CD14-positive monocyte (primary cell): ENCODE measurements around the gene ACSS1. TPM values are rescaled to one million over a fixed set of nuclear protein-coding genes. Genes with fewer than 3 reads are reported as not detected.

Experiments used
- DNase-seq, 3 donors: peaks; one replicate each; pipeline ENCODE4 v3.0.0-alpha.2; 2011 to 2022
- H2AFZ ChIP-seq: 2 replicates; pipeline ENCODE4 v1.6.0; 2012; ENCODE audit warnings: mild to moderate bottlenecking, low read depth, low read length, inconsistent platforms; ENCODE audit not compliant: insufficient read depth, poor library complexity, severe bottlenecking
- H3K27ac ChIP-seq, 2 donors: 1 replicate in 1 of 2; 2 replicates in 1 of 2; pipeline ENCODE4 v1.5.1; 2012 to 2013; ENCODE audit warnings: low read length in 2 of 2, control low read depth in 1 of 2, inconsistent platforms in 1 of 2, low read depth in 1 of 2, mild to moderate bottlenecking in 1 of 2
- H3K27me3 ChIP-seq, 2 donors: one replicate each; pipeline versions ENCODE4 v1.6.0 to v1.6.1; 2011 to 2013; ENCODE audit warnings: low read length in 2 of 2; ENCODE audit not compliant: control insufficient read depth in 2 of 2, insufficient read depth in 2 of 2
- H3K36me3 ChIP-seq, 2 donors: replicated peaks in 1 of 2; 1 replicate in 1 of 2; 2 replicates in 1 of 2; pipeline versions ENCODE4 v1.5.1 to v1.6.1; 2012 to 2013; ENCODE audit warnings: low read length in 2 of 2, control low read depth in 1 of 2, inconsistent platforms in 1 of 2, mild to moderate bottlenecking in 1 of 2; ENCODE audit not compliant: insufficient read depth in 2 of 2, control insufficient read depth in 1 of 2
- H3K4me1 ChIP-seq, 2 donors: 1 replicate in 1 of 2; 2 replicates in 1 of 2; pipeline versions ENCODE4 v1.5.1 to v1.6.1; 2012 to 2013; ENCODE audit warnings: low read length in 2 of 2, control low read depth in 1 of 2, inconsistent platforms in 1 of 2, mild to moderate bottlenecking in 1 of 2, moderate library complexity in 1 of 2; ENCODE audit not compliant: insufficient read depth in 2 of 2, control insufficient read depth in 1 of 2
- H3K4me2 ChIP-seq: replicated peaks from 2 replicates; pipeline ENCODE3; 2012; ENCODE audit warnings: low read length, moderate library complexity, mild to moderate bottlenecking; ENCODE audit not compliant: poor library complexity, severe bottlenecking; ENCODE audit errors: extremely low read depth
- H3K4me3 ChIP-seq, 3 experiments: fragments of 200-600 bp in 1 of 3; sonication (generic) in 1 of 3; replicated peaks in 1 of 3; 1 replicate in 2 of 3; 2 replicates in 1 of 3; pipeline ENCODE4 v1.5.1; 2011 to 2013; ENCODE audit warnings: low read length in 3 of 3, mild to moderate bottlenecking in 3 of 3, control low read depth in 2 of 3, low read depth in 2 of 3, inconsistent platforms in 1 of 3, moderate library complexity in 1 of 3
- H3K79me2 ChIP-seq: 2 replicates; pipeline ENCODE4 v1.6.0; 2012; ENCODE audit warnings: mild to moderate bottlenecking, control low read depth, inconsistent platforms, low read length, moderate library complexity; ENCODE audit not compliant: insufficient read depth
- H3K9ac ChIP-seq: 2 replicates; pipeline ENCODE4 v1.6.0; 2017; ENCODE audit warnings: low read length, mild to moderate bottlenecking; ENCODE audit not compliant: insufficient read depth, poor library complexity, severe bottlenecking
- H3K9me3 ChIP-seq, 2 donors: replicated peaks in 1 of 2; 1 replicate in 1 of 2; 2 replicates in 1 of 2; pipeline versions ENCODE4 v1.5.1 to v1.6.1; 2012 to 2013; ENCODE audit warnings: low read length in 2 of 2, control low read depth in 1 of 2; ENCODE audit not compliant: control insufficient read depth in 1 of 2, insufficient read depth in 1 of 2
- H4K20me1 ChIP-seq: 2 replicates; pipeline ENCODE4 v1.6.0; 2012; ENCODE audit warnings: mild to moderate bottlenecking, low read length, control low read depth, moderate library complexity; ENCODE audit not compliant: insufficient read depth
- H3K27ac Mint-ChIP-seq, 7 donors: one replicate each; pipeline ENCODE4 v1.8.0; 2020; ENCODE audit warnings: mild to moderate bottlenecking in 7 of 7, mixed read lengths in 7 of 7, moderate library complexity in 6 of 7, inconsistent platforms in 2 of 7
- H3K27me3 Mint-ChIP-seq, 3 donors: one replicate each; pipeline ENCODE4 v1.8.0; 2021 to 2022; ENCODE audit warnings: low read depth in 3 of 3, mild to moderate bottlenecking in 3 of 3, mixed read lengths in 3 of 3, moderate library complexity in 3 of 3, inconsistent platforms in 1 of 3
- H3K36me3 Mint-ChIP-seq, 2 donors: one replicate each; pipeline ENCODE4 v1.8.0; 2020; ENCODE audit warnings: mixed read lengths in 2 of 2, inconsistent platforms in 1 of 2, mild to moderate bottlenecking in 1 of 2
- H3K4me1 Mint-ChIP-seq: one replicate; pipeline ENCODE4 v1.8.0; 2020; ENCODE audit warnings: mild to moderate bottlenecking, mixed read lengths
- H3K4me3 Mint-ChIP-seq, 2 donors: one replicate each; pipeline ENCODE4 v1.8.0; 2020; ENCODE audit warnings: mild to moderate bottlenecking in 2 of 2, mixed read lengths in 2 of 2, moderate library complexity in 1 of 2
- H3K9me3 Mint-ChIP-seq, 7 donors: one replicate each; pipeline ENCODE4 v1.8.0; 2020 to 2022; ENCODE audit warnings: mixed read lengths in 7 of 7, mild to moderate bottlenecking in 6 of 7, moderate library complexity in 6 of 7, inconsistent platforms in 2 of 7
- CTCF ChIP-seq: fragments of 200-600 bp; IDR thresholded peaks from one replicate; pipeline ENCODE4 v1.8.0; 2022; ENCODE audit warnings: antibody characterized with exemption, mild to moderate bottlenecking
- WGBS: methylation state at CpG from one replicate; pipeline ENCODE4 v1.1.5; 2013; ENCODE audit warnings: missing lambda C conversion rate; ENCODE audit not compliant: insufficient coverage; 5-methylcytosine and 5-hydroxymethylcytosine counted together
- intact Hi-C, 2 donors: fragments of 100-400 bp; cut with micrococcal nuclease; formaldehyde crosslinking; loops; one replicate each; pipeline versions ENCODE4 v1.15.0 to v1.15.1; 2023
- polyA plus RNA-seq, 3 donors: library from polyadenylated mRNA; depleted of rRNA in 1 of 3; unstranded in 2 of 3; stranded (reverse) in 1 of 3; fragments of 300-500 nt in 2 of 3; fragments of >200 nt in 1 of 3; fragmentation: Illumina TruSeq in 2 of 3; gene quantifications; 1 replicate in 2 of 3; 2 replicates in 1 of 3; pipeline ENCODE4 v1.2.3, GENCODE V29; 2012 to 2021

Gene ACSS1
- polyA plus RNA-seq, 3 donors = 26.6 to 32.0 (median 27.6) TPM

GRCh38 chr20:25022680-25023079, 35.3 kb downstream of the ACSS1 start:
- peaks cover 20% of the 10 kb centered on the region for H4K20me1 ChIP-seq
- peaks cover 27 to 59% of the 10 kb centered on the region in 2 donors for H3K36me3 ChIP-seq
- H3K4me2 ChIP-seq = no peak overlapping the region
- no peak overlapping the region for H2AFZ ChIP-seq
- no peaks in the 10 kb centered on the region for H3K27me3 ChIP-seq
- peaks cover 45 to 48% of the 10 kb centered on the region in 2 donors for H3K36me3 Mint-ChIP-seq
- H3K4me1 Mint-ChIP-seq = peaks cover 11% of the 10 kb centered on the region
- no peaks in the 10 kb centered on the region for H3K4me1 ChIP-seq
- H3K9me3 ChIP-seq = no peaks in the 10 kb centered on the region
- no peak overlapping the region for H3K4me3 Mint-ChIP-seq
- no peak overlapping the region for H3K27ac Mint-ChIP-seq
- 94% methylated on average over 6 of the region's 11 CpGs for WGBS
- peaks cover 0 to 2% (median 0%) of the 10 kb centered on the region in 3 donors for H3K27me3 Mint-ChIP-seq
- DNase-seq = no peak
- no peak overlapping the region for H3K9ac ChIP-seq
- H3K4me3 ChIP-seq = no peak overlapping the region
- no peak overlapping the region for H3K27ac ChIP-seq
- no peaks in the 10 kb centered on the region for H3K9me3 Mint-ChIP-seq
- H3K79me2 ChIP-seq = no peaks in the 10 kb centered on the region
- no peak for TF ChIP-seq CTCF
- intact Hi-C loops = no loop called here

- Mint-ChIP-seq H3K36me3 (peaks cover 47 to 54% of the 10 kb centered on the region in 2 donors), H3K27ac (peak overlapping the region in 2 of 7 donors; percentile 37 to 53), H3K4me1 (peaks cover 6% of the 10 kb centered on the region), H3K27me3 (peaks cover 0 to 2% (median 0%) of the 10 kb centered on the region in 3 donors), H3K9me3 (no peaks in the 10 kb centered on the region), H3K4me3 (no peak overlapping the region)
- no peak overlapping the region for H3K27ac ChIP-seq
- intact Hi-C loops = no loop called here
- no peak overlapping the region for H3K9ac ChIP-seq
- no peak for DNase-seq
- no peaks in the 10 kb centered on the region for H3K27me3 ChIP-seq
- H3K4me2 ChIP-seq = no peak overlapping the region
- TF ChIP-seq CTCF = no peak
- no peaks in the 10 kb centered on the region for H3K9me3 ChIP-seq
- WGBS = 100% methylated on average over 6 of the region's 6 CpGs
- H2AFZ ChIP-seq = no peak overlapping the region
- peaks cover 33 to 71% of the 10 kb centered on the region in 2 donors for H3K36me3 ChIP-seq
- no peaks in the 10 kb centered on the region for H3K79me2 ChIP-seq
- no peaks in the 10 kb centered on the region for H3K4me1 ChIP-seq
- no peak overlapping the region for H3K4me3 ChIP-seq
- peaks cover 20% of the 10 kb centered on the region for H4K20me1 ChIP-seq
Measured at GRCh38 chr20:25021336-25021735, 36.6 kb downstream of the ACSS1 start.
